Measurements from ENCODE around the gene TRAPPC5. TPM values are rescaled to one million over a fixed set of nuclear protein-coding genes. Genes with fewer than 3 reads are reported as not detected.

The TRAPPC5 gene
- total RNA-seq, 1 donor: 38.8 TPM

DNA sequence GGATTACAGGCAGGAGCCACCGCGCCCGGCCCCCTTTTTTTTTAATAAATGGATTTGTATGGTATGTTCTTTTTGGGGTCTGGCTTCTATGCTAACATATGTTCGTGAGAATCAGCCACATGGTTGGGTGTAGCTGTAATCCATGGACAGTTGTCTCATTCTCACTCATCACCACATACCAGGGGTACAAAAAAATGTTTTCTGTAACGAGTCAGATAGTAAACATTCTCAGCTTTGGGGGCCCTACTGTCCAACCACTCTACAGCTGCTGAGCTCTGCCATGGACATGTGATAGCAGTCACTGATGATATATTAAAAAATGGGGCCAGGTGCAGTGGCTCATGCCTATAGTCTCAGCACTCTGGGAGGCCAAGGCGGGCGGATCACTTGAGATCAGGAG is 16.9 kb upstream of the TRAPPC5 start:
- no peak overlapping the region for H3K4me3 ChIP-seq (ENCODE audit: low read depth, low read length)
- no peak for TF ChIP-seq CTCF (IDR thresholded peaks at IDR 0.05; ENCODE audit: insufficient read depth, low read length)
- DNase-seq (ENCODE audit: low read depth): no peak

- no peak for TF ChIP-seq CTCF (IDR thresholded peaks at IDR 0.05; ENCODE audit: insufficient read depth, low read length)
- DNase-seq (ENCODE audit: low read depth): peak; percentile 83
- no peak overlapping the region for H3K4me3 ChIP-seq (ENCODE audit: low read depth, low read length)
These were observed 15.6 kb upstream of the TRAPPC5 start for GRCh38 chr19:7665076-7665475.

DNA sequence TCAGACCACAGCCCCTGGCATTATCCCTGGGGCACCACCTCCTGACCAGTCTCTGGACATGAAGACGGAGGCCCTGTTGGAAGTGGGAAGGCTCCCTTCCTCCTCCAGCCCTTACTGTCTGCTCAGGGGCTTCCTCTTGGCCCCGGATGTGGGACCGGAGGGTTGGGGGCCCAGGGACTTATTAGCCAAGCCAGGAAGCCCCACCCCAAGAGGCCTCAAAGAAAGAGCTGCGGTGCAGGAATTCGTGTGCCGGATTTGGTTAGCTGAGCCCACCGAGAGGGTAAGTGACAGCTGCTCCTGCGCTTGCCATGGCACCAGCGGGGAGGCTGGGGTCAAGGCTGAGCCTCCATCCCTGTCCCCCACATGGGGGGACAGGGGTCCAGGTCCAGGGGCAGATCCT is 11.8 kb upstream of the TRAPPC5 start, which contains the start of gene RETN:
Gene RETN (plus strand): TSS at position 208 of the 400 bp plus-strand sequence. CDS start 278 bp downstream, outside the sequence.
- H3K4me3 ChIP-seq (ENCODE audit: low read depth, low read length): no peak within 1 kb of the TSS

DNA sequence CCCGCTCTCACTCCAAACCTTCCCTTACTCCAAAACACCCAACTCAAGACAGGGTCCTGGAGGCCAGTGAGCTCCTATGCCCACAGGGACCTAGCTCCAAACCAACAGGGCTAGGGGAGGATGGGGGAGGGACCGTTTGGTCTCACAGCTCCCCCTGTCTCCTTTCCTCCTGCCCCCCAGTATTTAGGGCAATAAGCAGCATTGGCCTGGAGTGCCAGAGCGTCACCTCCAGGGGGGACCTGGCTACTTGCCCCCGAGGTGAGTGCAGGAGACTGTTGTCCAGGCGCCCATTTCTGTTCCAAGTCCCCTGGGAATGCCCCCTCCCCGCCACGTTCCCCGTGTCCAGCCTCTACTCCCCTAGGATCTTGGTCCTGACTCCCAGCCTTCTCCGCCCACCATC is 11.0 kb upstream of the TRAPPC5 start:
- TF ChIP-seq CTCF (IDR thresholded peaks at IDR 0.05; ENCODE audit: insufficient read depth, low read length): no peak
- H3K4me3 ChIP-seq (ENCODE audit: low read depth, low read length): no peak overlapping the region
- no peak for DNase-seq (ENCODE audit: low read depth)

More for the DNA sequence above, 11.8 kb upstream of the TRAPPC5 start, which contains the start of gene RETN:
- DNase-seq (ENCODE audit: low read depth): no peak
- TF ChIP-seq CTCF (IDR thresholded peaks at IDR 0.05; ENCODE audit: insufficient read depth, low read length): no peak

- no peak for DNase-seq (ENCODE audit: low read depth)
- no peak for TF ChIP-seq CTCF (IDR thresholded peaks at IDR 0.05; ENCODE audit: insufficient read depth, low read length)
- H3K4me3 ChIP-seq (ENCODE audit: low read depth, low read length): no peak overlapping the region
These were observed 10.4 kb upstream of the TRAPPC5 start for GRCh38 chr19:7670150-7670783.

- no peak overlapping the region for H3K4me3 ChIP-seq (ENCODE audit: low read depth, low read length)
- TF ChIP-seq CTCF (IDR thresholded peaks at IDR 0.05; ENCODE audit: insufficient read depth, low read length): no peak
- DNase-seq (ENCODE audit: low read depth): no peak
These were observed 9.8 kb upstream of the TRAPPC5 start for GRCh38 chr19:7670790-7671189.

- H3K4me3 ChIP-seq (ENCODE audit: low read depth, low read length): no peak overlapping the region
- DNase-seq (ENCODE audit: low read depth): no peak
- TF ChIP-seq CTCF (IDR thresholded peaks at IDR 0.05; ENCODE audit: insufficient read depth, low read length): no peak
These were observed 8.1 kb upstream of the TRAPPC5 start for GRCh38 chr19:7672522-7672921.
